A673 (cell line): ENCODE measurements around the gene MED12L. TPM values are rescaled to one million over a fixed set of nuclear protein-coding genes. Genes with fewer than 3 reads are reported as not detected.
"Not testable (repeated sequence)": the region's sequence is repeated elsewhere in the genome, so short reads cannot be mapped to it uniquely, and the experiment has no call there.

ENCODE experiments used
- BruUV-seq: library from RNA; stranded (reverse); fragments of 400-500 nt; replicated peaks from 2 replicates; lab custom pipeline; 2021; lab: Mats Ljungman, UMichigan
- CTCF ChIA-PET: fragments of 300-600 bp; sonication (Branson Sonifier 250); formaldehyde crosslinking; loops from one replicate; lab custom pipeline; 2022; ENCODE audit warnings: antibody characterized with exemption; lab: Charles Lee
- POLR2A ChIA-PET: fragments of 300-600 bp; sonication (Branson Sonifier 250); formaldehyde crosslinking; loops from one replicate; lab custom pipeline; 2022; ENCODE audit warnings: antibody characterized with exemption; ENCODE audit not compliant: low non-redundant PET; lab: Charles Lee
- DNase-seq: peaks from one replicate; pipeline ENCODE4 v3.0.0-alpha.2; 2015; ENCODE audit warnings: low spot score
- H3K27ac ChIP-seq: fragments of 200-600 bp; sonication (generic); 2 replicates; pipeline ENCODE4 v1.5.1; 2016; ENCODE audit warnings: mixed run types, low read depth, mild to moderate bottlenecking, mixed read lengths, antibody characterized with exemption, low read length; ENCODE audit not compliant: poor library complexity, severe bottlenecking
- H3K27me3 ChIP-seq: fragments of 200-600 bp; sonication (generic); replicated peaks from 2 replicates; pipeline ENCODE4 v1.6.1; 2017; ENCODE audit warnings: mixed run types, low read depth, mild to moderate bottlenecking, mixed read lengths, antibody characterized with exemption, low read length; ENCODE audit not compliant: insufficient read depth, poor library complexity
- H3K36me3 ChIP-seq: fragments of 200-600 bp; sonication (generic); 2 replicates; pipeline ENCODE4 v1.6.1; 2016; ENCODE audit warnings: mixed run types, mild to moderate bottlenecking, mixed read lengths, antibody characterized with exemption, low read length; ENCODE audit not compliant: insufficient read depth, poor library complexity, severe bottlenecking
- H3K4me1 ChIP-seq: fragments of 200-600 bp; sonication (generic); 2 replicates; pipeline ENCODE4 v1.6.1; 2017; ENCODE audit warnings: mixed run types, mild to moderate bottlenecking, mixed read lengths, antibody characterized with exemption, low read length; ENCODE audit not compliant: insufficient read depth, poor library complexity, severe bottlenecking
- H3K4me3 ChIP-seq: fragments of 200-600 bp; sonication (generic); 2 replicates; pipeline ENCODE4 v1.5.1; 2016; ENCODE audit warnings: low read depth, mixed run types, mild to moderate bottlenecking, mixed read lengths, low read length; ENCODE audit not compliant: poor library complexity, severe bottlenecking
- H3K9me3 ChIP-seq: fragments of 200-600 bp; sonication (generic); 2 replicates; pipeline ENCODE4 v1.6.1; 2016; ENCODE audit warnings: mixed run types, low read depth, mild to moderate bottlenecking, mixed read lengths, antibody characterized with exemption, low read length; ENCODE audit not compliant: poor library complexity, severe bottlenecking
- CTCF ChIP-seq: fragments of 300-800, 200-600 bp; sonication (generic); conservative IDR thresholded peaks from 2 replicates; pipeline ENCODE4 v1.5.1; 2017; ENCODE audit warnings: low read depth, mild to moderate bottlenecking, antibody characterized with exemption, low read length, moderate library complexity, mixed read lengths
- EZH2 ChIP-seq: fragments of 200-600 bp; sonication (generic); IDR thresholded peaks from 2 replicates; pipeline ENCODE4 v1.6.1; 2017; ENCODE audit warnings: borderline replicate concordance, low read depth, mild to moderate bottlenecking, mixed read lengths, antibody characterized with exemption, low read length; ENCODE audit not compliant: poor library complexity, severe bottlenecking
- intact Hi-C: fragments of 100-400 bp; cut with micrococcal nuclease; formaldehyde crosslinking; loops from one replicate; pipeline ENCODE4 v1.10.0; 2022; ENCODE audit not compliant: unreplicated experiment
- total RNA-seq: library from RNA; stranded (reverse); gene quantifications from 2 replicates; pipeline ENCODE4 v1.2.3, GENCODE V29; 2021

The MED12L gene
- total RNA-seq, 1 experiment from 2014 or later = 0.71 TPM

- Histone ChIP-seq H3K36me3 (no peaks in the 10 kb centered on the region), H3K4me3 (no peak overlapping the region), H3K9me3 (no peaks in the 10 kb centered on the region), H3K27me3 (no peaks in the 10 kb centered on the region), H3K4me1 (no peaks in the 10 kb centered on the region), H3K27ac (no peak overlapping the region)
- TF ChIP-seq EZH2 (no peak), CTCF (no peak)
- ChIA-PET CTCF (no interaction called here), POLR2A (no interaction called here)
- no peak for DNase-seq
- intact Hi-C loops = no loop called here
- no TSS peak for BruUV-seq
Measured at GRCh38 chr3:151062611-151063010, 22.9 kb upstream of the MED12L start.

GRCh38 chr3:151067158-151067557 is 18.3 kb upstream of the MED12L start:
- POLR2A ChIA-PET = no interaction called here
- DNase-seq = no peak
- H3K4me3 ChIP-seq = no peak overlapping the region
- H3K27ac ChIP-seq = no peak overlapping the region
- CTCF ChIA-PET = interaction anchor here (0.6 kb wide), 2 partner anchors 21 to 59 kb away, joined by 3 read pairs; no protein-coding TSS in a partner anchor
- no peaks in the 10 kb centered on the region for H3K36me3 ChIP-seq
- no TSS peak for BruUV-seq
- peaks cover 2% of the 10 kb centered on the region for H3K27me3 ChIP-seq
- intact Hi-C loops = no loop called here
- H3K4me1 ChIP-seq = no peaks in the 10 kb centered on the region
- TF ChIP-seq CTCF (peak; percentile 17; the same call in 1 of the 2 replicates), EZH2 (no peak)
- no peaks in the 10 kb centered on the region for H3K9me3 ChIP-seq

GRCh38 chr3:151072842-151073241 is 12.6 kb upstream of the MED12L start:
- H3K4me3 ChIP-seq, H3K4me1 ChIP-seq, intact Hi-C loops, CTCF ChIA-PET, H3K36me3 ChIP-seq, POLR2A ChIA-PET, BruUV-seq, H3K27me3 ChIP-seq, H3K9me3 ChIP-seq, DNase-seq, H3K27ac ChIP-seq: not testable (repeated sequence)

- intact Hi-C loops = no loop called here
- no TSS peak for BruUV-seq
- TF ChIP-seq EZH2 (no peak), CTCF (no peak)
- H3K36me3 ChIP-seq = no peaks in the 10 kb centered on the region
- H3K9me3 ChIP-seq = no peaks in the 10 kb centered on the region
- no peaks in the 10 kb centered on the region for H3K4me1 ChIP-seq
- ChIA-PET CTCF (no interaction called here), POLR2A (no interaction called here)
- no peak for DNase-seq
- no peak overlapping the region for H3K4me3 ChIP-seq
- no peak overlapping the region for H3K27ac ChIP-seq
- H3K27me3 ChIP-seq = peaks cover 19% of the 10 kb centered on the region
Measured at GRCh38 chr3:151074256-151074655, 11.2 kb upstream of the MED12L start.
